NCI-H128 (cell line): Measurements from ENCODE around the gene DNAAF5.
"Not testable (repeated sequence)": the region's sequence is repeated elsewhere in the genome, so short reads cannot be mapped to it uniquely, and the experiment has no call there.

Experiments
- DNase-seq: peaks from one replicate; lab custom pipeline; 2025; ENCODE audit not compliant: unreplicated experiment; lab: John Stamatoyannopoulos, UW

The DNAAF5 gene

GRCh38 chr7:729140-730000, 2.9 kb downstream of the DNAAF5 start:
- no peak for DNase-seq

DNA sequence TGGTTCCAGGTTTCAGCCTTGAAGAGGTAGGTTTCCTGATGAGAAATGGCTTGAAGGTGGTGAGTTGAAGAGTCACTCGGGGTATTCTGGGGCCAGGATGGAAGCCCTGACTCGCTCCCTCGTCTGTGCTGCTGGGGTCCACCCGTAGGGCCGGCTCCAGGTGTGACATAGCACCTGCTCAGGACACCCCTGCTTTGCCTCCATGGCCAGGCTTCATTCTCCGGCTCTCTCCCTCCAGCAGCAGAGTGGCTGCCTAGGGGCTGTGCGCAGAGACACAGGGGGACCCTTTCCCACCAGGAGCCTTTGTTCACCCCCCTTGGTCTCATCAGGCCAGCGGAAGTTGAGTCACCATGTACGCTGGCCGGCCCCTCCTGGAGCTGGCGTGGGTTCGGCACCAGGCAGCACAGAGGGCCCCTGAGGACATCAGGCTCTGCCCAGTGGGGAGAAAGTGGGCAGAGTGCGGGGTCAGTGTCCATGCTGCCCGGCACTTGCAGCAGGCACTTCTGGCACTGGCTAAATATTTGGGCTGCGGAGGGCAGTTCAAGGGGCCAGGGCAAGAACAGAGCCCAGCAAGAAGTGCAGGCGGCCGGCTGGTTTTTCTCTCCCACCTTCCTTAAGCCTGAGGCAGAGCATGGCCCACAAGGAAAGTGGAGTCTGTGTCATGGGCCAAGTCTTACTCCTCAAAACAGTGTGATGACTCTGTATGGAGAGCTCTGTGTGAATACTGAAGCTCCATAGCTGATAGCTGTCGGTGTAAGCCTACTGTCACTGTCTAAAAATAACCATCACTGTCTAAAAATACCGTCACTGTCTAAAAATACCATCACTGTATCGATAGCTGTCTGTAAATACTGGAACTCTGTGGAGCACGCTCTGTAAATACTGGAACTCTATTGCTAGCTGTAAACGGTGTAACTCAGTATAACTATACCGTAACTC, 4.3 kb downstream of the DNAAF5 start:
- no peak for DNase-seq

- DNase-seq, result no peak
These were observed 5.1 kb downstream of the DNAAF5 start for GRCh38 chr7:731440-732085.

DNA sequence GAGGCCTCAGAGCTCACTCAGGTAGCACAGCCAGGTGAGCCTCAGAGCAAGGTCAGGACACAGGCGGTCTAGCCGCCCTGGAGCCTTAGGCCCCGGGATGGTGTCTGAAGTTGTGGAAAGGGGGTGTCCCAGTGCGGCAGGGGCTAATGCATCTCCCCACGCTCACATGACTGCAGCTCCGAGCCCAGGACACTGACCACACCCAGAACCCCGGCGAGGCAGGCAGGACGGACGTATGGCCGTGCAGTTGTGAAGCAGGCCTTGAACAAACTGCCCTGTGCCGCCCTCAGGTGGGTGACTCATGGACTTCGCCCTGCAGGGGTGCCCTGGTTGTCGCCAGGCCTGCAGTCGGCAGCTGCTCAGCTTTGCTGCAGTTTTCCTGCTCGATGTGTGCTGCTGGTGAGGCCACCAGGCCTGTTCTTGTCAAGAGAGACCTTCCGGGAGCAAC, 5.6 kb downstream of the DNAAF5 start:
- DNase-seq, result no peak

DNA sequence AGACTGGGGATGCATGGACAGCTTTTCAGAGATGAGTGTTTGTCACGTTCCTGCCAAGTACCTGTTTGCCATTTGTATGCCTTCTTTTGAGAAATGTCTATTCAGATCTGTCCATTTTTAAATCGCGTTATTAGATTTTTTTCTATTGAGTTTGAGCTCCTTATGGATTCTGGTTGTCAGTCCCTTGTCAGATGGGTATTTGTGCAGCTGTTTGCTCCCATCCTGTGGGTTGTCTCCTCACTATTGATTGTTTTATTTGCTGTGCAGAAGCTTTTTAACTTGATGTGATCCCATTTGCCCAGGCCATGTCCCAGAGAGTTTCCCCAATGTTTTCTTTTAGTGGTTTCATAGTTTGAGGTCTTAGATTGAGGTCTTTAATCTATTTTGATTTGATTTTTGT, 6.1 kb downstream of the DNAAF5 start:
- no peak for DNase-seq

DNA sequence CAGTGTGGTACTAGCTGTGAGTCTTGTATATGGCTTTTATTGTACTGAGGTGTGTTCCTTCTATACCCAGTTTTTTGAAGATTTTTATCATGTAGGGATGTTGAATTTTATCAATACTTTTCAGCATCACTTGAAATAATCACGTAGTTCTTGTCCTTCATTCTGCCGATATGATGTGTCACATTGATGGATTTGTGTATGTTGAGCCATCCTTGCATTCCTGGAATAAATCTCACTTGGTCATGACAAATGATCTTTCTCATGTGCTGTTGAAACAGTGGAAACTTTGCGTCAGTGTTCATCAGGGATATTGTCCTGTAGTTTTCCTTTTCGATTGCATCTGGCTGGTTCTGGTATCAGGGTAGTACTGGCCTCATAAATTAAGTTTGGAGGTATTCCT, 7.7 kb downstream of the DNAAF5 start:
- no peak for DNase-seq

GRCh38 chr7:734808-735207, 8.3 kb downstream of the DNAAF5 start:
- DNase-seq, result no peak

- no peak for DNase-seq
These were observed 11.7 kb downstream of the DNAAF5 start for GRCh38 chr7:738241-738640.

DNA sequence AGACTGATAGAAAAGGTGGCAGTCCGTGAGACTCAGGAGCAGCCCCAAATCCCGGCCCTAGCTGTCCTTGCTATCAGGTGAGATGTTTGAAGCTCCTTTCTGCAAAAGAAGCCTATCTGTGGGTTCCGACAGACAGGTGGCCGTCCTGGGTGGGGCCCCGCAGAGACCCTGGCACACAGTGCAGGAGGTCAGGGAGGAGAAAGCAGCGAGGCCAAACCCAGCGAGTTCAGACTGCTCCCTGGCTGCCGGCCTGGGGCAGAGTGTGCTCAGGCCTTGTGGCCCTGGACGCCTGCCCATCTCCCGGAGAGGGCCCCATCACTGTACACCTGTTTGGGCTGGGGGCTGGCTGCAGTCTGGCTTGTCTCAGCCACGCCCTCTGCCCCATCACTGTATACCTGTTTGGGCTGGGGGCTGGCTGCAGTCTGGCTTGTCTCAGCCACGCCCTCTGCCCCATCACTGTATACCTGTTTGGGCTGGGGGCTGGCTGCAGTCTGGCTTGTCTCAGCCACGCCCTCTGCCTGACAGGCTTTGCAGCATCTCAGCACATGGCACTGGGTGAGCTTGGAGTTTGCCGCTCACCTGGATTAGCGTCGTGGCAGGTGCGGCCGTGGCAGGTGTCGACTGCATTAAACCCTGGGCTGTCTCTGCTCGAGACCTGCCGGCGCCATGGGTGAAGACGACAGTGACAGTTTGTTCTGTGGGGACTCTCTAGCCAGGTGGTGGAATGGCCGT, 12.4 kb downstream of the DNAAF5 start:
- no peak for DNase-seq

DNA sequence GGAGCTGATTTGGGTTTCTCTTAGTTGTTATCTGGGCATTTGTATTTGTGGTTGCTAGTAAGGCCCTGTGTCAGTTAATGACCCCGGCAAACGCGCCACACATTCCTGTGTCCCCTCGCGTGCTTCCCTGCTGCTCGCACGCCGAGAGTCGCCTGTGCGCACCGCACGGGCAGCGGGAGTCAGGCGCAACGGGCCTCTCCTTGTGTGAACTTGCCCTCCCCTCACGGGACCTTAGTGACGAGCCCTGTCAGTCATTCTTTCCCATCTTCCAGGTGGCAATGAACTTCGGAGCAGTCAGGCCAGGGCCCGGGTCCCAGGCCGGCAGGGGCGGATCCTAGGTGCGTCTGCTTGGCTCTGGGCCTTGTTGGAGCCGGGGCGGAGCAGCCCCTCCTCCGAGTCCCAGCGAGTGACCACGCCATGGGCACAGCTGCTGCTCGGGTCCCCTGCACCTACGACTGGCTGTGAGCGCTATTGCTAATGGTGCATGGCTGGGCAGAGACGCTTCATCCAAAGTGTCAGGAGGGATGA, 13.0 kb downstream of the DNAAF5 start:
- no peak for DNase-seq

DNA sequence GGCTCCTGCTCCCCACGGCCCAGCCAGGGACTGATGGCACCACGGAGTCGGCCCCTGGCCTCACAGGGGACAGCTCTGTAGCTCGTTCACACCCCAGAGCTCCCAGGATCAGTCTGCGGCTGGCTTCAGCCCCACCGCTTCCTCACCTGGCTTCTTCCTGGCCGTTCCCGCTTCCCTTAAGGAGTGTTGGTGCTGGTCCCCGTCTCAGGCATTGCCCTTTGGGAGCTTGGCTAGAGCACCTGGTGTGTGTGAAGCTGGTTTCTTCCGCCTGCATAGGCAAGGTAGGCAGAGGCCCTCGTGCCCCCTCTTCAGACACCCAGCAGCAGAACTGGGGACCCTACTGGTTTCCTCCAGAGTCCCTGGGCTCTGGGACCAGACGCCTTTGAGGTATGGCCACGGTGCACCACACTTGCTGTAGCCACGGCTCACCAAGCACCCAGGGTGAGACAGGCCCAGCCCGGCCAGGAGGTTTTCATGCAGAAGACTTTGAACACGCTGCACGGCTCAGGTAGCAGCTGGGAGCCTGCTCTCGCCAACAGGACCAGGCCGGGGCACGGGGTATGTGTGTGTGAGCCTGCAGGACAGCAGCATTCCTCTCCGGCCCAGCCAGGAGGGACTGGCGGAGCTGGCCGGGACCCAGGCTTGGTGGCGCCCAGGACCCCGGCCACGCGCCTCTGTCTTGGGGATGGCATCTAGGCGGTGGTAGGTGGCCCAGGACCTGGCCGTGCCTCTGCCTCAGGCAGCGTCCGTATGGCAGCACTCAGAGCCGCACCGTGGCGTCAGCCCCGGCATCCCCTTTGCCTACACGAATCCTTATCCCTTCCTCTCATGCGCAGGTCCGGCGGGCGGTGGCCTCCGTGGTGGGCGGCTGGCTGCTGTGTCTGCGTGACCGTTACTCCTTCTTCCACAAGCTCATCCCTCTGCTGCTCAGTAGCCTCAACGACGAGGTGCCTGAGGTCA, 13.8 kb downstream of the DNAAF5 start:
- DNase-seq, result no peak

GRCh38 chr7:741191-741671, 14.7 kb downstream of the DNAAF5 start:
- no peak for DNase-seq

GRCh38 chr7:741850-742249, 15.4 kb downstream of the DNAAF5 start:
- no peak for DNase-seq

DNA sequence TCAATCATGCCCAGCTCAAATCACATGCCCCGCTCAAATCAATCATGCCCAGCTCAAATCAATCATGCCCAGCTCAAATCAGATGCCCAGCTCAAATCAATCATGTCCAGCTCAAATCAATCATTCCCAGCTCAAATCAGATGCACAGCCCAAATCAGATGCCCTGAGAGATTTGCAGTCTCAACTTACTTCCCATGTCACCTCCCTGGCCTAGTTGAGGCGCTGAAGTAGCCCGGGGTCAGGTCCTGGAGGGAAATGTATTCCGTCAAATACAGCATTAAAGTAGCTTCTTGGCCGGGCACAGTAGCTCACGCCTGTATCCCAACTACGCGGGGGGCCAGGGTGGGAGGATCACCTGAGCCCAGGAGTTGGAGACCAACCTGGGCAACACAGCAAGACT, 16.3 kb downstream of the DNAAF5 start:
- DNase-seq, result no peak

DNA sequence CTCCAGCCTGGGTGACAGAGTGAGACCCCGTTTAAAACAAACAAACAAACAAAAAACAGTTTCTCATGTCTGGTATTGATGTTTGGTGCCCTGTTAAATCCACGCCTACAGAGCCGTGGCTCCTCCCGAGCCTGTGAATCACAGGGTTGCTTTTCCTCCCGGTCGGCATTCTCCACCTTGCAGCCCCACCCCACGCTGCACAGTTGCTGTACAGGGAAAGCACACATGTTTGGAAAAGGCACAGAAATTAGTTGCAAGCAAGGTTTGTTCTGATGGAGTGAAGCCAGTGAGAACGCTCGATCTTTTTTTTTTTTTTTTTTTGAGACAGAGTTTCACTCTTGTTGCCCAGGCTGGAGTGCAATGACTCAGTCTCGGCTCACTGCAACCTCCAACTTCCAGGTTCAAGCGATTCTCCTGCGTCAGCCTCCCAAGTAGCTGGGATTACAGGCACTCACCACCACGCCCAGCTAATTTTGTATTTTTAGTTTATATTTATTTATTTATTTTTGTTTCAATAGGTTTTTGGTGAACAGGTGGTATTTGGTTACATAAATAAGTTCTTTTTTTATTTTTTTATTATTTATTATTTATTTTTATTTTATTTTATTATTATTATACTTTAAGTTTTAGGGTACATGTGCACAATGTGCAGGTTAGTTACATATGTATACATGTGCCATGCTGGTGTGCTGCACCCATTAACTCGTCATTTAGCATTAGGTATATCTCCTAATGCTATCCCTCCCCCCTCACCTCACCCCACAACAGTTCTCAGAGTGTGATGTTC, 17.0 kb downstream of the DNAAF5 start:
- not testable (repeated sequence) for DNase-seq

DNA sequence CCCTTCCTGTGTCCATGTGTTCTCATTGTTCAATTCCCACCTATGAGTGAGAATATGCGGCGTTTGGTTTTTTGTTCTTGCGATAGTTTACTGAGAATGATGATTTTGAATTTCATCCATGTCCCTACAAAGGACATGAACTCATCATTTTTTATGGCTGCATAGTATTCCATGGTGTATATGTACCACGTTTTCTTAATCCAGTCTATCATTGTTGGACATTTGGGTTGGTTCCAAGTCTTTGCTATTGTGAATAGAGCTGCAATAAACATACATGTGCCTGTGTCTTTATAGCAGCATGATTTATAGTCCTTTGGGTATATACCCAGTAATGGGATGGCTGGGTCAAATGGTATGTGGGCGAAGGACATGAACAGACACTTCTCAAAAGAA, 17.6 kb downstream of the DNAAF5 start:
- DNase-seq, result not testable (repeated sequence)

DNA sequence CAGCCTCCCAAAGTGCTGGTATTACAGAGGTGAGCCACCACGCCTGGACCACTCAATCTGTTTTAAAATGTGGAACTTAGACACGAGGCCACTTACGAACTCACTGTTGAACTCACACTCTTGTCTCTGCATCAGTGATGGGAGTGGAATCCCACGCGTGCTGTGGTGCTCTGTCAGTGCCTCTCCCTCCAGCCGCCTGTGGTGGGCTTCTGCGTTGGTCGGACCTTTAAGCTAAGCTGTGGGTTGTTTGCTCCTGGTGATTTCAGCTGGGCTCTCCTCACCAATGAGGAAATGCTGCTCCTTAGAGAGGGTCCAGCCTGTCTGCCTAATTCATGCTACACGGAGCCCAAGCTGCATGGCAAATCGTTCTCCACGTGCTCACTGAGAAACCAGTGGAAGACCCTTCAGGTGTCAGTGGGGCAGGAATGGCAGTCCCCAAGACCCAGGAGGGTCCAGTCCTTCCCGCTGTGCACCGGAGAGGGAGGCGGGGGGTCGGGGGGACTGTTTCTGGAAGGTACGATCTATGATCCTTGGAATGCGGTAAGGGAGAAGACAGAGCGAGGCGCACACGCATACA, 18.4 kb downstream of the DNAAF5 start:
- no peak for DNase-seq
